Liver (tissue), 9 donors: Measurements from ENCODE around the gene ADAD1. TPM values are rescaled to one million over a fixed set of nuclear protein-coding genes. Genes with fewer than 3 reads are reported as not detected.

Experiments
- DNase-seq: peaks from one replicate; pipeline ENCODE4 v3.0.0-alpha.2; 2017; ENCODE audit warnings: low spot score
- H3K27ac ChIP-seq, 2 donors: one replicate each; pipeline ENCODE4 v1.7.0; 2013; ENCODE audit warnings: inconsistent platforms in 2 of 2, low read length in 2 of 2, control low read depth in 1 of 2, low read depth in 1 of 2, mild to moderate bottlenecking in 1 of 2
- H3K27me3 ChIP-seq, 4 donors: one replicate each; pipeline versions ENCODE4 v1.6.1 to v1.7.0; 2013; ENCODE audit warnings: low read length in 3 of 4, inconsistent platforms in 1 of 4, mild to moderate bottlenecking in 1 of 4, moderate library complexity in 1 of 4; ENCODE audit not compliant: control insufficient read depth in 4 of 4, insufficient read depth in 4 of 4
- H3K36me3 ChIP-seq, 4 donors: one replicate each; pipeline versions ENCODE4 v1.6.1 to v1.7.0; 2013; ENCODE audit warnings: low read length in 3 of 4, mild to moderate bottlenecking in 3 of 4, low read depth in 1 of 4, moderate library complexity in 1 of 4; ENCODE audit not compliant: control insufficient read depth in 4 of 4, insufficient read depth in 3 of 4
- H3K4me1 ChIP-seq, 4 donors: one replicate each; pipeline versions ENCODE4 v1.6.1 to v1.7.0; 2013; ENCODE audit warnings: low read length in 3 of 4, mild to moderate bottlenecking in 3 of 4, moderate library complexity in 1 of 4; ENCODE audit not compliant: control insufficient read depth in 4 of 4, insufficient read depth in 4 of 4
- H3K4me3 ChIP-seq, 3 donors: one replicate each; pipeline versions ENCODE4 v1.6.1 to v1.7.0; 2013; ENCODE audit warnings: low read length in 3 of 3, control low read depth in 1 of 3, low read depth in 1 of 3, mild to moderate bottlenecking in 1 of 3
- H3K9ac ChIP-seq, 2 donors: one replicate each; pipeline ENCODE4 v1.7.0; 2013; ENCODE audit warnings: low read length in 2 of 2, mild to moderate bottlenecking in 2 of 2, moderate library complexity in 2 of 2, control low read depth in 1 of 2, low read depth in 1 of 2
- H3K9me3 ChIP-seq, 4 donors: one replicate each; pipeline versions ENCODE4 v1.6.1 to v1.7.0; 2013; ENCODE audit warnings: low read length in 3 of 4; ENCODE audit not compliant: control insufficient read depth in 4 of 4
- EGR1 ChIP-seq, 2 donors: IDR thresholded peaks; 2 replicates each; pipeline ENCODE4 v1.6.1; 2016 to 2018; ENCODE audit warnings: antibody characterized with exemption in 2 of 2, low read depth in 2 of 2
- FOXA1 ChIP-seq: IDR thresholded peaks from 2 replicates; pipeline ENCODE4 v1.6.1; 2016; ENCODE audit warnings: antibody characterized with exemption
- FOXA2 ChIP-seq: IDR thresholded peaks from 2 replicates; pipeline ENCODE4 v1.6.1; 2016; ENCODE audit warnings: antibody characterized with exemption
- GABPA ChIP-seq, 2 donors: IDR thresholded peaks in 1 of 2; conservative IDR thresholded peaks in 1 of 2; 2 replicates each; pipeline ENCODE4 v1.6.1; 2016; ENCODE audit warnings: antibody characterized with exemption in 2 of 2, mild to moderate bottlenecking in 1 of 2, moderate library complexity in 1 of 2
- HNF4A ChIP-seq, 2 donors: conservative IDR thresholded peaks; 2 replicates each; pipeline ENCODE4 v1.6.1; 2016; ENCODE audit warnings: antibody characterized with exemption in 2 of 2, mild to moderate bottlenecking in 2 of 2
- HNF4G ChIP-seq: IDR thresholded peaks from 2 replicates; pipeline ENCODE4 v1.6.1; 2016; ENCODE audit warnings: antibody characterized with exemption
- JUND ChIP-seq, 2 donors: IDR thresholded peaks; 2 replicates each; pipeline ENCODE4 v1.6.1; 2016; ENCODE audit warnings: antibody characterized with exemption in 2 of 2
- NR2F2 ChIP-seq: IDR thresholded peaks from 2 replicates; pipeline ENCODE4 v1.6.1; 2016; ENCODE audit warnings: antibody characterized with exemption
- RAD21 ChIP-seq, 2 donors: IDR thresholded peaks; 2 replicates each; pipeline ENCODE4 v1.6.1; 2016; ENCODE audit warnings: antibody characterized with exemption in 2 of 2, mild to moderate bottlenecking in 2 of 2
- RXRA ChIP-seq, 2 donors: IDR thresholded peaks; 2 replicates each; pipeline ENCODE4 v1.6.1; 2017 to 2018; ENCODE audit warnings: antibody characterized with exemption in 2 of 2, mild to moderate bottlenecking in 1 of 2
- SP1 ChIP-seq: IDR thresholded peaks from 2 replicates; pipeline ENCODE4 v1.6.1; 2018; ENCODE audit warnings: antibody characterized with exemption, mild to moderate bottlenecking
- TAF1 ChIP-seq: conservative IDR thresholded peaks from 2 replicates; pipeline ENCODE4 v1.6.1; 2016; ENCODE audit warnings: antibody characterized with exemption, mild to moderate bottlenecking
- YY1 ChIP-seq: IDR thresholded peaks from 2 replicates; pipeline ENCODE4 v1.6.1; 2016; ENCODE audit warnings: antibody characterized with exemption, mild to moderate bottlenecking
- WGBS: extraction: QIAGEN DNeasy Blood & Tissue Kit; methylation state at CpG from one replicate; pipeline ENCODE4 v1.1.7; 2013; 5-methylcytosine and 5-hydroxymethylcytosine counted together
- polyA plus RNA-seq, 2 donors: library from polyadenylated mRNA; stranded (reverse) in 1 of 2; unstranded in 1 of 2; fragments of 200-250 nt in 1 of 2; fragments of >200 nt in 1 of 2; fragmentation: Nextera tagmentation in 1 of 2; extraction: Ambion mirVana in 1 of 2; gene quantifications; one replicate each; pipeline versions ENCODE4 v1.2.1 to v1.2.3, GENCODE V29; 2013 to 2015
- total RNA-seq, 2 donors: library from RNA; depleted of rRNA; stranded (reverse); fragments of >200 nt; gene quantifications; one replicate each; pipeline ENCODE4 v1.2.3, GENCODE V29; 2014
- TF ChIP-seq, protein P1 (sequence below): IDR thresholded peaks from 2 replicates; pipeline ENCODE4 v1.6.1; 2016; ENCODE audit warnings: antibody characterized with exemption
- TF ChIP-seq, protein P2 (sequence below): IDR thresholded peaks from 2 replicates; pipeline ENCODE4 v1.6.1; 2016; ENCODE audit warnings: antibody characterized with exemption, mild to moderate bottlenecking
- TF ChIP-seq, protein P3 (sequence below): fragments of 150-350 bp; IDR thresholded peaks from 2 replicates; pipeline ENCODE4 v1.5.1; 2017; ENCODE audit warnings: improper control_type of control experiment, low read depth, low read length; ENCODE audit not compliant: missing input control
- TF ChIP-seq, protein P4 (sequence below): IDR thresholded peaks from 2 replicates; pipeline ENCODE4 v1.6.1; 2016; ENCODE audit warnings: antibody characterized with exemption
- TF ChIP-seq, protein P5 (sequence below): IDR thresholded peaks from 2 replicates; pipeline ENCODE4 v1.6.1; 2016; ENCODE audit warnings: antibody characterized with exemption
- donor health status: healthy.
- donor health status: healthy.
- donor health status: healthy.
- donor health status: healthy.
- donor health status: healthy.

The ADAD1 gene
- total and polyA plus RNA-seq, 4 donors, result not detected

DNA sequence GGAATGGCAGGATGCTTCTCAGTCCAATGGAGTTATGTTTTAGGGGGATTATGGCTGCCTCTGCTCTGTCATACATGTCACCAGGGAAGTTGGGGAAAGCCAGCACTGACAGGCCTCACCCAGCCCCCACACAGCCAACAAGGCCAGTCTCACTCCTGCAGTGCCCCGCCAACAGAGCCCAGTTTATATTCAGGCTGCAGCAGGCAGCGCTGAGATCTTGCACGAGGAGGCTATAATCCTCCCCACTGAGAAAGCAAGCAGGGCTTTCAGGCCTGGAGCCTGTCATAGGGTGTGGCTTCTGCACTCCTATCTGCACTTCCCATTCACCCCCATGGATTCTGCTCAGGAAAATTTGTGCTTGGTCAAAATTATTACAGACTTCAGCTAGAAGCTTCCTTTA, 25.1 kb downstream of the ADAD1 start:
- TF ChIP-seq, protein P1, sequence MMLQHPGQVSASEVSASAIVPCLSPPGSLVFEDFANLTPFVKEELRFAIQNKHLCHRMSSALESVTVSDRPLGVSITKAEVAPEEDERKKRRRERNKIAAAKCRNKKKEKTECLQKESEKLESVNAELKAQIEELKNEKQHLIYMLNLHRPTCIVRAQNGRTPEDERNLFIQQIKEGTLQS, result no peak
- no peak for TF ChIP-seq TAF1
- TF ChIP-seq, protein P2, sequence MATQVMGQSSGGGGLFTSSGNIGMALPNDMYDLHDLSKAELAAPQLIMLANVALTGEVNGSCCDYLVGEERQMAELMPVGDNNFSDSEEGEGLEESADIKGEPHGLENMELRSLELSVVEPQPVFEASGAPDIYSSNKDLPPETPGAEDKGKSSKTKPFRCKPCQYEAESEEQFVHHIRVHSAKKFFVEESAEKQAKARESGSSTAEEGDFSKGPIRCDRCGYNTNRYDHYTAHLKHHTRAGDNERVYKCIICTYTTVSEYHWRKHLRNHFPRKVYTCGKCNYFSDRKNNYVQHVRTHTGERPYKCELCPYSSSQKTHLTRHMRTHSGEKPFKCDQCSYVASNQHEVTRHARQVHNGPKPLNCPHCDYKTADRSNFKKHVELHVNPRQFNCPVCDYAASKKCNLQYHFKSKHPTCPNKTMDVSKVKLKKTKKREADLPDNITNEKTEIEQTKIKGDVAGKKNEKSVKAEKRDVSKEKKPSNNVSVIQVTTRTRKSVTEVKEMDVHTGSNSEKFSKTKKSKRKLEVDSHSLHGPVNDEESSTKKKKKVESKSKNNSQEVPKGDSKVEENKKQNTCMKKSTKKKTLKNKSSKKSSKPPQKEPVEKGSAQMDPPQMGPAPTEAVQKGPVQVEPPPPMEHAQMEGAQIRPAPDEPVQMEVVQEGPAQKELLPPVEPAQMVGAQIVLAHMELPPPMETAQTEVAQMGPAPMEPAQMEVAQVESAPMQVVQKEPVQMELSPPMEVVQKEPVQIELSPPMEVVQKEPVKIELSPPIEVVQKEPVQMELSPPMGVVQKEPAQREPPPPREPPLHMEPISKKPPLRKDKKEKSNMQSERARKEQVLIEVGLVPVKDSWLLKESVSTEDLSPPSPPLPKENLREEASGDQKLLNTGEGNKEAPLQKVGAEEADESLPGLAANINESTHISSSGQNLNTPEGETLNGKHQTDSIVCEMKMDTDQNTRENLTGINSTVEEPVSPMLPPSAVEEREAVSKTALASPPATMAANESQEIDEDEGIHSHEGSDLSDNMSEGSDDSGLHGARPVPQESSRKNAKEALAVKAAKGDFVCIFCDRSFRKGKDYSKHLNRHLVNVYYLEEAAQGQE, result no peak
- TF ChIP-seq YY1, result no peak
- no peak for TF ChIP-seq SP1
- TF ChIP-seq HNF4G, result no peak
- no peak for TF ChIP-seq FOXA1
- TF ChIP-seq RAD21 (IDR thresholded peaks at IDR 0.05), result no peak
- TF ChIP-seq RXRA (IDR thresholded peaks at IDR 0.05), result no peak
- no peak for TF ChIP-seq EGR1 (IDR thresholded peaks at IDR 0.05; ENCODE audit: low read depth in 2 of 2)
- TF ChIP-seq HNF4A (conservative IDR thresholded peaks at IDR 0.05), result no peak
- no peak for TF ChIP-seq FOXA2
- TF ChIP-seq, protein P3, sequence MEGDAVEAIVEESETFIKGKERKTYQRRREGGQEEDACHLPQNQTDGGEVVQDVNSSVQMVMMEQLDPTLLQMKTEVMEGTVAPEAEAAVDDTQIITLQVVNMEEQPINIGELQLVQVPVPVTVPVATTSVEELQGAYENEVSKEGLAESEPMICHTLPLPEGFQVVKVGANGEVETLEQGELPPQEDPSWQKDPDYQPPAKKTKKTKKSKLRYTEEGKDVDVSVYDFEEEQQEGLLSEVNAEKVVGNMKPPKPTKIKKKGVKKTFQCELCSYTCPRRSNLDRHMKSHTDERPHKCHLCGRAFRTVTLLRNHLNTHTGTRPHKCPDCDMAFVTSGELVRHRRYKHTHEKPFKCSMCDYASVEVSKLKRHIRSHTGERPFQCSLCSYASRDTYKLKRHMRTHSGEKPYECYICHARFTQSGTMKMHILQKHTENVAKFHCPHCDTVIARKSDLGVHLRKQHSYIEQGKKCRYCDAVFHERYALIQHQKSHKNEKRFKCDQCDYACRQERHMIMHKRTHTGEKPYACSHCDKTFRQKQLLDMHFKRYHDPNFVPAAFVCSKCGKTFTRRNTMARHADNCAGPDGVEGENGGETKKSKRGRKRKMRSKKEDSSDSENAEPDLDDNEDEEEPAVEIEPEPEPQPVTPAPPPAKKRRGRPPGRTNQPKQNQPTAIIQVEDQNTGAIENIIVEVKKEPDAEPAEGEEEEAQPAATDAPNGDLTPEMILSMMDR, result no peak
- no peak overlapping the region for H3K9ac ChIP-seq
- WGBS, result 37% methylated on average over 3 of the region's 3 CpGs

DNA sequence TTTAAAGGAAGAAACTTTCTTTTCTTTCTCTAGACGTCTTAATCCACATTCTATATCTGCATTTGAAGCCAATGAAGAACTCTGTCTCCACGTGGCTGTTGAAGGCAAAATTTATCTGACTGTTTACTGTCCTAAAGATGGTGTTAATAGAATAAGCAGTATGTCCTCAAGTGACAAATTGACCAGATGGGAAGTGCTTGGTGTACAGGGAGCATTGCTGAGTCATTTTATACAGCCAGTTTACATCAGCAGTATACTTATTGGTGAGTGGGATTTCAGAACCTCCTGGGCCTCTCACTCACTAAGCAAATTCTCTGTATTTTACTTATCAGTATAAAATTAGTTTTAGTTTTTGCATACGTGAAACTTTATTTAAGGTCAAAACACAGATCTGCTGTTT, 33.7 kb downstream of the ADAD1 start:
- H3K4me3 ChIP-seq, result no peak overlapping the region
- H3K9ac ChIP-seq, result no peak overlapping the region
- no peaks in the 10 kb centered on the region for H3K9me3 ChIP-seq
- H3K27me3 ChIP-seq, result no peaks in the 10 kb centered on the region
- TF ChIP-seq SP1 (no peak), YY1 (no peak), FOXA2 (no peak), JUND (IDR thresholded peaks at IDR 0.05) (no peak), TAF1 (no peak), NR2F2 (no peak), FOXA1 (no peak), RAD21 (IDR thresholded peaks at IDR 0.05) (no peak), HNF4A (conservative IDR thresholded peaks at IDR 0.05) (no peak), RXRA (IDR thresholded peaks at IDR 0.05) (no peak), GABPA (IDR thresholded peaks at IDR 0.05 in 1 of 2, conservative IDR thresholded peaks at IDR 0.05 in 1 of 2) (no peak)
- TF ChIP-seq, protein P3, result no peak
- TF ChIP-seq, protein P2, result no peak
- TF ChIP-seq, protein P4, sequence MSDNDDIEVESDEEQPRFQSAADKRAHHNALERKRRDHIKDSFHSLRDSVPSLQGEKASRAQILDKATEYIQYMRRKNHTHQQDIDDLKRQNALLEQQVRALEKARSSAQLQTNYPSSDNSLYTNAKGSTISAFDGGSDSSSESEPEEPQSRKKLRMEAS, result no peak
- TF ChIP-seq, protein P5, sequence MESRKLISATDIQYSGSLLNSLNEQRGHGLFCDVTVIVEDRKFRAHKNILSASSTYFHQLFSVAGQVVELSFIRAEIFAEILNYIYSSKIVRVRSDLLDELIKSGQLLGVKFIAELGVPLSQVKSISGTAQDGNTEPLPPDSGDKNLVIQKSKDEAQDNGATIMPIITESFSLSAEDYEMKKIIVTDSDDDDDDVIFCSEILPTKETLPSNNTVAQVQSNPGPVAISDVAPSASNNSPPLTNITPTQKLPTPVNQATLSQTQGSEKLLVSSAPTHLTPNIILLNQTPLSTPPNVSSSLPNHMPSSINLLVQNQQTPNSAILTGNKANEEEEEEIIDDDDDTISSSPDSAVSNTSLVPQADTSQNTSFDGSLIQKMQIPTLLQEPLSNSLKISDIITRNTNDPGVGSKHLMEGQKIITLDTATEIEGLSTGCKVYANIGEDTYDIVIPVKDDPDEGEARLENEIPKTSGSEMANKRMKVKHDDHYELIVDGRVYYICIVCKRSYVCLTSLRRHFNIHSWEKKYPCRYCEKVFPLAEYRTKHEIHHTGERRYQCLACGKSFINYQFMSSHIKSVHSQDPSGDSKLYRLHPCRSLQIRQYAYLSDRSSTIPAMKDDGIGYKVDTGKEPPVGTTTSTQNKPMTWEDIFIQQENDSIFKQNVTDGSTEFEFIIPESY, result no peak
- TF ChIP-seq, protein P1, result no peak
- 48% methylated on average over 3 of the region's 3 CpGs for WGBS
- no peak overlapping the region for H3K27ac ChIP-seq
- no peak for DNase-seq
- no peaks in the 10 kb centered on the region for H3K36me3 ChIP-seq
- H3K4me1 ChIP-seq, result no peaks in the 10 kb centered on the region

More for the DNA sequence above, 25.1 kb downstream of the ADAD1 start:
- Histone ChIP-seq H3K36me3 (no peaks in the 10 kb centered on the region), H3K27me3 (no peaks in the 10 kb centered on the region), H3K9me3 (no peaks in the 10 kb centered on the region), H3K27ac (no peak overlapping the region), H3K4me1 (no peaks in the 10 kb centered on the region), H3K4me3 (no peak overlapping the region)
- DNase-seq, result no peak
